Parathyroid adenoma (tissue), 2 donors: ENCODE data around the gene STK32C.

Source experiments
- H2AFZ ChIP-seq: fragments of 300-600 bp; sonication (generic); one replicate; pipeline ENCODE4 v1.7.0; 2017; ENCODE audit warnings: antibody characterized with exemption, mild to moderate bottlenecking
- H3K27ac ChIP-seq: fragments of 300-600 bp; sonication (generic); one replicate; pipeline ENCODE4 v1.7.0; 2017
- H3K27me3 ChIP-seq: fragments of 300-600 bp; sonication (generic); one replicate; pipeline ENCODE4 v1.7.0; 2017; ENCODE audit warnings: low read length; ENCODE audit not compliant: control insufficient read depth, insufficient read depth
- H3K36me3 ChIP-seq: fragments of 300-600 bp; sonication (generic); one replicate; pipeline ENCODE4 v1.7.0; 2017; ENCODE audit warnings: low read length; ENCODE audit not compliant: control insufficient read depth, insufficient read depth
- H3K4me1 ChIP-seq: fragments of 300-600 bp; sonication (generic); one replicate; pipeline ENCODE4 v1.7.0; 2017; ENCODE audit warnings: control low read depth
- H3K4me2 ChIP-seq: fragments of 300-600 bp; sonication (generic); one replicate; pipeline ENCODE4 v1.7.0; 2017; ENCODE audit warnings: low read length
- H3K4me3 ChIP-seq: fragments of 300-600 bp; sonication (generic); one replicate; pipeline ENCODE4 v1.7.0; 2017; ENCODE audit warnings: low read depth, low read length
- H3K79me2 ChIP-seq: fragments of 300-600 bp; sonication (generic); one replicate; pipeline ENCODE4 v1.7.0; 2017; ENCODE audit warnings: control low read depth
- H3K9ac ChIP-seq: fragments of 300-600 bp; sonication (generic); one replicate; pipeline ENCODE4 v1.7.0; 2017; ENCODE audit warnings: mild to moderate bottlenecking
- H3K9me3 ChIP-seq: fragments of 300-600 bp; sonication (generic); one replicate; pipeline ENCODE4 v1.7.0; 2017; ENCODE audit warnings: low read length; ENCODE audit not compliant: control insufficient read depth
- CTCF ChIP-seq: fragments of 300-600 bp; sonication (generic); IDR thresholded peaks from one replicate; pipeline ENCODE4 v1.7.0; 2017; ENCODE audit warnings: antibody characterized with exemption, mild to moderate bottlenecking
- donor health status: primary hyperparathyroidism.

The STK32C gene

GRCh38 chr10:132208462-132209050 is 99.2 kb downstream of the STK32C start:
- H3K9me3 ChIP-seq: no peaks in the 10 kb centered on the region
- H3K36me3 ChIP-seq: no peaks in the 10 kb centered on the region
- no peaks in the 10 kb centered on the region for H3K79me2 ChIP-seq
- H3K4me2 ChIP-seq: no peak overlapping the region
- H3K9ac ChIP-seq: no peak overlapping the region
- H2AFZ ChIP-seq: no peak overlapping the region
- TF ChIP-seq CTCF: no peak
- H3K4me1 ChIP-seq: no peaks in the 10 kb centered on the region
- no peak overlapping the region for H3K27ac ChIP-seq
- H3K27me3 ChIP-seq: no peaks in the 10 kb centered on the region
- H3K4me3 ChIP-seq: no peak overlapping the region

DNA sequence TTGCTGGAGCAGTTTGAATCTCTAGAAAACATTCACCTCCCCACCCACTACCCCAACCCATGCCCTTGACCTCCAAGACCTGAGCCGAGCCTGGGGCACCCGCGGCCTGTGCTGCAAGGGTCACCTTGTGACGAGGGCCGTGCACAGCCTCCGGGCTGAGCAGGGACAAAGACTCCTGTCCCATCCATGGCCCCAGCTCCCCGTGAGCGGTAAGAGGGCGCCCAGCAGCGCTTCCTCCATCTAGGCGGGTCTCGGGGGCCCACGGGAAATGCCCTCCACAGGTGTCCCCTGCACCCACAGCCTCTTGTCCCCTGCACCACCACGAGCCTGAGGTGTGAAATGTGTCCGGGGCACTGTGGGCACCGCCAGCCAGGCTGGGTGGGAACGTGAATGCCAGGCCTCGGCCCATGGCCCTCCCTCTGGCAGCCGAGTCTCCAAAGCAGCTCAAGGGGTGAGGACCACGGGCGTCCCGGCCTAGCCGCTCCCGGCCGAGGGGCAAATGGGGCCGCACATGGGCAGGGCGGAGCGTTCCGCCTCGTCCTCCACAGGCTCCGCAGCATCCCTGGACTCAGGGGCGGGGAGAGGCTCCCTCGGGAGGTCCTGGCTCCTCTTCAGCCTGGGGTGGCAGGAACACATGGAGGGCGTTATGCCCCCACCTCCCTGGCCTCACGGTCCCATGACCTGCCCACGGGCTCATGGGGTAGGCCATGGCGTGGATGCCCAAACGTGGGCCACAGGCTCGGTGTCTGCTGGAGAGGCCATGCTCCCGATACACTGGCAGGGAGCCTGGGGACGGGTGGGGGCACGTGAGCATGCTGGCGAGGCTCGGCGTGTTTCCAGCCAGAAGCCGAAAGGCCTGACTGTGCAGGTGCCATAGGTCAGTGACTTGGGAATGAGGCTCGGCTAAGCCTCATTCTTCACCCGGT is 100.0 kb downstream of the STK32C start:
- no peaks in the 10 kb centered on the region for H3K79me2 ChIP-seq
- no peaks in the 10 kb centered on the region for H3K27me3 ChIP-seq
- H3K27ac ChIP-seq: no peak overlapping the region
- no peak overlapping the region for H2AFZ ChIP-seq
- no peaks in the 10 kb centered on the region for H3K36me3 ChIP-seq
- no peak overlapping the region for H3K4me3 ChIP-seq
- no peaks in the 10 kb centered on the region for H3K9me3 ChIP-seq
- H3K9ac ChIP-seq: no peak overlapping the region
- no peaks in the 10 kb centered on the region for H3K4me1 ChIP-seq
- no peak for TF ChIP-seq CTCF
- H3K4me2 ChIP-seq: no peak overlapping the region

DNA sequence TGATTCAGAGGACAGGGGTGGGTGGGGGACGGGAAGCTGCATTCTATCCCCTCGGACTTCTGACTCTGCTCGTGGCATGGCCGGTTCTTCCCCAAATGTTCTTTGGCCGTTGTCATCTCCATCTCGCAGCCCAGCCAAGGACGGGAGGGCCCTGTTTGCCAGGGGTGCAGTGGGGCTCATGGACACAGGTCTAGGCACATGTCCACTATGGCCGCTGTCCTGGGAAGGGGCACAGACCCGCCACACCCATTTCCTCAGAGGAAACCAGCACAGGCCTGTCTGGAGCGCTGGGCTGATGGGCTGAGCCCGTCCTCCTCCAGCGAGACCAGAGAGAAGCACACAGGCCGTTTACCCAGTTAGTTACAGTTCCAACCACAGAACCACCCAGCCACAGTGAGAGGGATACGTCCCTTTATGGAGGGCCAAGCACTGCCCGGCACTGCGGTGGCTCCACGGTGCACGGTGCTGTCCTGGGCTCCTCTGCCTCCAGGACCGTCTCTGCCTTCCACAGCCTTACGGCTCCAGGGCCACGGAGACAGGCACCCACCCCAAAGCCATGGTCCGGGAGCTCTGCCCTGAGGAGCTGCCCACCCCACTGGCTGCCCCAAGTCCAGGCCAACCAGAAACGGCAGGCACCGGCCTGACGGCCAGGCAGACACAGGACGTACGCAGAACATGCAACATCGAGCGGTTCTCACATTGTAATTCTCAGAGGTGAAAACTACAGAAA is 100.8 kb downstream of the STK32C start:
- Histone ChIP-seq H3K27ac (no peak overlapping the region), H3K4me2 (no peak overlapping the region), H3K4me3 (no peak overlapping the region), H3K27me3 (no peaks in the 10 kb centered on the region), H3K4me1 (no peaks in the 10 kb centered on the region), H3K79me2 (no peaks in the 10 kb centered on the region), H3K9ac (no peak overlapping the region), H3K36me3 (no peaks in the 10 kb centered on the region), H2AFZ (no peak overlapping the region), H3K9me3 (no peaks in the 10 kb centered on the region)
- TF ChIP-seq CTCF: no peak

DNA sequence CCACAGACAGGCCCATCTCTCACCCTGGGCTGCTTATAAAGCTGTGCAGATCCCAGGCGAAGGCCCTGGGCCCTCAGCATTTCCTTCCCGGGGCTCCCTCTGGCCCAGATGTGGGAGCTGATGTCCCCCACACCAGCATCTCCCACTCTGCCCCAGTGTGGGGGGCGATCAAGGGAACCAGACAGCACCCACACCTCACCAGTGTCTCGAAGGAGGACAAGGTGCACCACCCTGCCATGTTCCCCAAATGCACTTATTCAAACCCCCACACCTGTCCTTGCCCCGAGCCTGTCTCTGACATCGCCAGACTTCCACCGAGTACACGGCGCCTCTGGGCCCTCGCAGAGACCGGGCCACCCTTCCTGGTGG is 101.4 kb downstream of the STK32C start:
- Histone ChIP-seq H3K4me1 (no peaks in the 10 kb centered on the region), H3K36me3 (no peaks in the 10 kb centered on the region), H2AFZ (no peak overlapping the region), H3K27ac (no peak overlapping the region), H3K79me2 (no peaks in the 10 kb centered on the region), H3K9me3 (no peaks in the 10 kb centered on the region), H3K4me2 (no peak overlapping the region), H3K27me3 (no peaks in the 10 kb centered on the region), H3K9ac (no peak overlapping the region), H3K4me3 (no peak overlapping the region)
- TF ChIP-seq CTCF: no peak
